NCI-H1048 (cell line): ENCODE results near the gene TF.

Experiments used
- DNase-seq: peaks from one replicate; lab custom pipeline; 2025; lab: John Stamatoyannopoulos, UW

The TF gene

DNA sequence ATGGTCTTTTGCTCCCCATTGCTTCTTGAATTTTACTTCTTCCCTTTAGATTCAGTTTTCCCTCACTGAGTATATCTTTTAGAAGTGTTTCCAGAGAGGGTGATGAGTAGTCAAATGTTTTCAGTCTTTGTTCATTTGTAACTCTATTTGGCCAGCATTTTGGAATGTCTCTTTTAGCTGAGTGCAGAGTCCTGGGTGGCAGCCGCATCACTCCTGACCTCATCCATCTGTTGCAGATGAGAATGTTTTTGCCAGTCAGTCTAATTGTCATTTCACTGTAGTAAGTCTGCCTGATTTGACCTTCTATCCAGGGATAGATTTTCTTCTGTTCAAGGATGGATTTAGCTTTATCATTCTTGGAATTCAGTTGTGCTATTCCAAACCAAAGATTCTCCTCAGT, 66.7 kb downstream of the TF start:
- DNase-seq: no peak

- DNase-seq: no peak
These were observed 69.2 kb downstream of the TF start for GRCh38 chr3:133815386-133815785.

DNA sequence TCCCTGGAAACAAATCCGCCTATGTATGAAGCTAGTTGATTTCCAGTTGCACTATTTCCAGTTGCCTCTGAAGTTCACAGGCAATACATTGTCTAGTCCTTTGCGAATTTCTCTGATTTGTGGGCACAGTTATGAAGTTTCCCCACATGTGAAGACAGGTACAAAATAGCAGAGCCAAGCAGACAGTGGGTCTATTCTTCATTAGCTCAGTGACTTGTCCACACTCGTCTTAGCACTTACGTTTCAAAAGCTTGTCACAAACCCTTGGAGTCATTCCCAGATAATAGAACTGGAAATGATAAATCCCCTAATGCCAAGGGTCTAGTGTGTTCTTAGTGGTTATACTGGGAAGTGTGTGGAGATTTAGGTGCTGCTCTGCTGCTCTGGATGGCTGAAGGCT, 73.9 kb downstream of the TF start:
- DNase-seq: no peak

- no peak for DNase-seq
These were observed 74.9 kb downstream of the TF start for GRCh38 chr3:133820889-133821675.

DNA sequence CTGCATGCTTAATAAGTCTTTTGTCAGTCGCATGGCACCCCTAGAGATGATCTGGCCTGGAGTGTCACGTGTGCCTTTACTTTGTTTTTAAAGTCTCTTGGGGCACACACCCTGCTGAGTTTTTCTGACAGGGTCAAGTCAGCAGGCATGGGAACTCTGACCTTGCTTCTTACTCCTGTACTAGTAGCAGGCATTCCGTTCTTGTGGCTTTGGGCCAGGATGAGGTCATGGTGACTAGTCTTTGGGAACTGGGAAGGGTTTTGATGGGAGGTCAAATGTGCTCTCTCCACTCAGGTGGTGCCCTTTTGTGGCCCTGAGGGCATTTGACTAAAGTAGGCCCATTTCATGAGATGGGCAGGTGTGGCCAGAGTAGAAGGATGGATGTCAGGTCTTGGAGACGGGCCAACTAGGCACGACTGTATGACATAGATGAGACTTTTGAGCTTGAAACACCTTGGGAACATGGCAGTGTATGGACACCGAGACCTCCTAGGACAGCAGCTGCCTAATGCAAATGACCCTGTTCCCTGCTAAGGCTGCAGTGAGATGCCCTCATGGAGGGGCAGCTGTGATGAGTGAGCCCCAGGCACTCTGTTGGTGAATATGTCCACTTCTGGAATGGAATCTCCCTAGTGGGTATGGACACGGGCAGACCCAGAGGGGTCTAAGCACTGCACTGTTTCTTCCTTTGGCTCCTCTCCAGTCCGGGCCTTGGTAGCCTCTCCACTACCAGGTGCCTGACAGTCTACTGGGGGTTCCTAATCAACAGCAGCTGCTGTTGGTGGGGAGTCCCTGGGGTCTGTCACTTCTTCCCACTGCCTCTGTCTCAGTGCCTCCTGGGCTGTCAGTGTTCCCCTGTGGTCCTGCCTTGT, 75.8 kb downstream of the TF start:
- DNase-seq: no peak

GRCh38 chr3:133824961-133825485, 78.8 kb downstream of the TF start:
- DNase-seq: no peak

DNA sequence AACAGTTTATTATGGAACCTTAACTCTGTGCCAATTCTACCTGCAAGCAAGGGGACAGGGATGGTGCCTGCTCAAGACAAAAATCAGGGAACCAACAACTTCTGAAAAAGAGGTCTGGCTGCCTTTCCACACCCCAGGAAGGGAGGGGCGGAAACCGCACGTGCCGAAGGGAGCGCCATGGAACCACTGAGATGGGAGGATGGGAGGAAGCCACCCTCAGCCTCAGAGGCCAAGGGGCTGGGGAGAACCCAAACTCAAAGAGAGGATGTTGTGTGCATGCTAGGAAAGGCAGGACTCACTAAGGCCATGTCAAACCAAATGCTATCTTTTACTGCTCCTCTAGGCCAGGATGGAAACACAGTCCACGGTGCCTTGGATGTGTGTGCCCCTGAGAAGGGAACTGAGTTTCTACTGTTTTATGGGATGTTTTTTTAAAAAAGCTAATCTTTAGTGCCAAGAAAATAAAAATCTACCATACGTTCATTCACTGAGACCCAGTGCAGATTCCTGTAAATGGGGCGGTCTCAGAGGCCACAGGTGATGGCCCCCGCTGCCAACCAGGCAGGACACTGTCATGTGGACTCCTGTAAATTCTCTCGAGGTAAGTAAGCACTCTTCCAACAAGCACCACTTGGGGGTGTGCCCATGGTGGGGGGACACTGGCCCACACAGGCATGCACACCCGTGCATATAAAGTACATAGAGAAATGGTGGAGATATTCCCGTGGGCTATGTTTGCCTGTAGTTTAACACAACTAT, 80.0 kb downstream of the TF start:
- DNase-seq: no peak

- DNase-seq: no peak
These were observed 80.9 kb downstream of the TF start for GRCh38 chr3:133827136-133827535.

- no peak for DNase-seq
These were observed 81.5 kb downstream of the TF start for GRCh38 chr3:133827684-133828083.

GRCh38 chr3:133828576-133829309, 82.5 kb downstream of the TF start:
- no peak for DNase-seq

- no peak for DNase-seq
These were observed 83.1 kb downstream of the TF start for GRCh38 chr3:133829310-133829707.

GRCh38 chr3:133830071-133830470, 83.9 kb downstream of the TF start:
- no peak for DNase-seq

DNA sequence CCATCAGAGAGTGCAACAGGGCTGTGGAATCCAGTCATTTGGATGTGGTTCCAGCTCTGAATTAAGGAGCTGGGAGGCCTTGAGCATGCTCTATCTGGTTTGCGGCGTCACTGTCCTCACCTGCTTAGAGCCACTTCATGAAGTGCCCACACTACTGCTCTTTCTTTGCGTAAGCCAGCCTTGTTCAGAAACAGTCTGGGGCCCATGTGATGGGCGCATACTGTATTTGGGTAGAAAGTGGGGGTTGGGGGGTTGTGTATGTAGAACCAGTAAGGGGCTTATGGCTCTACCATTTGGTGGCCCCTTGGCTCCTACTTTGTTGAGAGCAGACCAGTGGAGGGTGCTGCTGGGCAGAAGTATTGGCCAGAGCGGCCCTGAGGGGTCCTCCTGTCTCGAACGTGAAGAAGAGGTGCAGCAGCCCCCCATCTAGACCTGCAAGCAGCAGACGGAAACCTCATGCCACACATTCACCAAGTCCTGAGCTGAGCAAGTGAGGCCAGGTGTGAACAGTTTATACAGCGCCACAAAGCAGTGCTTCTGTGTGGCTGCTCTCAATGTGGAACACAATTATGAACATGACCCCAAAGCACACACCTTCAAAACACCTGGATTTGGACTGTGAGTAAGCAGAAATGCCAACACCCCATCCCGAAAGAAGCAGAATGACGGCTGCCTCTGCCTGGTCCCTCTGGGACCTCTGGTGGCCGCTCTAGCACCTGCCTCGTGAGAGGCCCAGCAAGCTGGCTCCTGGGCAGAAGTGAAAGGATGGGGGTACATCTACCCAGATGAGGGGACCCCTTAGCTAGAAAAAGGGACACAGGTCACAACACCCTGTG, 86.0 kb downstream of the TF start:
- DNase-seq: no peak

DNA sequence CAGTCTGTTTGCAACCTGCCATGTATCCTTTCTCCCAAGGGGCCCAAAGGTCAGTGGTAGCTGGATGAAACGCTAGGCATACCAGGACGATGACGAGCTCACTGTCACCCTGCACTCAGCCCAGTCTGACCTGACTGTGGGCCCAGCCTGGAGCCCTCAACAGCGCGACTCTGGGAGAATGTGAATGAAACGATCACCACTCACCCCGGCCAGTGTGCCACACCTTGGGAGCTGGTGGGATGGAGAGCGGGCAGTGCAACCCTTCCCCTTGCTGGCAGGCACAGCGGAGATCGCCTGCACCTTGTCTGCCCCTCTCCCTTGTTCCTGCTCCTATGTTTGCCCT, 86.6 kb downstream of the TF start:
- DNase-seq: no peak

GRCh38 chr3:133833267-133833666, 87.1 kb downstream of the TF start:
- DNase-seq: no peak

- no peak for DNase-seq
These were observed 87.9 kb downstream of the TF start for GRCh38 chr3:133833880-133834620.

- DNase-seq: no peak
These were observed 88.6 kb downstream of the TF start for GRCh38 chr3:133834621-133835417.

GRCh38 chr3:133835418-133835743, 89.2 kb downstream of the TF start:
- no peak for DNase-seq

DNA sequence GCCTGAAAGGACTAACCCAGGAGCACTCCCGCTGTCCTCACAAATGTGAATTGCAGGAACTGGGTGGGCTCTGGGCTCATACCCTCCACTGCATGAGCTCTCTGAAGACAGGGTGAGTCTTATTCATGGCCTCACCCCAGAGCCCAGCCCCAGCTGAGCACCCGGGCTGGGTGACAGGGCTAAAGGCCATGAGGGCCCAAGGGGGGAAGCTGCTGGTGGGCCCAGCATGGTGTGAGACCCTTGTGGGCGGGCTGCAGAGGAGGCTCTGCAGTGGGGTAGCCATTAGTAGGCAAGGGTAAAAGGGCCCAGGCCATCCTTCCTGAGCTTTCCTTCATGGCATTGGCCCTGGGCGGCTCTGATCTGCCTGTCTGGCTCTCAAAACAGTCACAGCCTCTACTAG, 89.8 kb downstream of the TF start:
- DNase-seq: no peak
